IPS-15b (cell line): ENCODE results near the gene NAT14.
"Not testable (repeated sequence)": the region's sequence is repeated elsewhere in the genome, so short reads cannot be mapped to it uniquely, and the experiment has no call there.

ENCODE experiments used
- H3K27me3 ChIP-seq: one replicate; pipeline ENCODE4 v1.6.1; 2013; ENCODE audit warnings: low read length; ENCODE audit not compliant: control insufficient read depth, insufficient read depth
- H3K36me3 ChIP-seq: one replicate; pipeline ENCODE4 v1.6.1; 2013; ENCODE audit warnings: low read length; ENCODE audit not compliant: control insufficient read depth, insufficient read depth
- H3K4me1 ChIP-seq: one replicate; pipeline ENCODE4 v1.6.1; 2013; ENCODE audit warnings: mild to moderate bottlenecking, low read length; ENCODE audit not compliant: control insufficient read depth, insufficient read depth
- H3K4me3 ChIP-seq: one replicate; pipeline ENCODE4 v1.5.1; 2013; ENCODE audit warnings: low read depth, low read length
- H3K9ac ChIP-seq: one replicate; pipeline ENCODE4 v1.6.1; 2013; ENCODE audit warnings: low read depth, mild to moderate bottlenecking, low read length
- H3K9me3 ChIP-seq: one replicate; pipeline ENCODE4 v1.6.1; 2013; ENCODE audit warnings: mild to moderate bottlenecking, low read length; ENCODE audit not compliant: control insufficient read depth, insufficient read depth

The NAT14 gene

GRCh38 chr19:55493052-55493644 is 8.2 kb downstream of the NAT14 start:
- no peaks in the 10 kb centered on the region for H3K27me3 ChIP-seq
- peaks cover 2% of the 10 kb centered on the region for H3K36me3 ChIP-seq
- peaks cover 7% of the 10 kb centered on the region for H3K4me1 ChIP-seq
- H3K9me3 ChIP-seq, result no peaks in the 10 kb centered on the region
- no peak overlapping the region for H3K4me3 ChIP-seq
- H3K9ac ChIP-seq, result no peak overlapping the region

- H3K4me3 ChIP-seq, result no peak overlapping the region
- H3K9ac ChIP-seq, result no peak overlapping the region
- H3K9me3 ChIP-seq, result no peaks in the 10 kb centered on the region
- H3K4me1 ChIP-seq, result peaks cover 5% of the 10 kb centered on the region
- no peaks in the 10 kb centered on the region for H3K27me3 ChIP-seq
- peaks cover 2% of the 10 kb centered on the region for H3K36me3 ChIP-seq
Observed at GRCh38 chr19:55493645-55494171, 8.7 kb downstream of the NAT14 start.

DNA sequence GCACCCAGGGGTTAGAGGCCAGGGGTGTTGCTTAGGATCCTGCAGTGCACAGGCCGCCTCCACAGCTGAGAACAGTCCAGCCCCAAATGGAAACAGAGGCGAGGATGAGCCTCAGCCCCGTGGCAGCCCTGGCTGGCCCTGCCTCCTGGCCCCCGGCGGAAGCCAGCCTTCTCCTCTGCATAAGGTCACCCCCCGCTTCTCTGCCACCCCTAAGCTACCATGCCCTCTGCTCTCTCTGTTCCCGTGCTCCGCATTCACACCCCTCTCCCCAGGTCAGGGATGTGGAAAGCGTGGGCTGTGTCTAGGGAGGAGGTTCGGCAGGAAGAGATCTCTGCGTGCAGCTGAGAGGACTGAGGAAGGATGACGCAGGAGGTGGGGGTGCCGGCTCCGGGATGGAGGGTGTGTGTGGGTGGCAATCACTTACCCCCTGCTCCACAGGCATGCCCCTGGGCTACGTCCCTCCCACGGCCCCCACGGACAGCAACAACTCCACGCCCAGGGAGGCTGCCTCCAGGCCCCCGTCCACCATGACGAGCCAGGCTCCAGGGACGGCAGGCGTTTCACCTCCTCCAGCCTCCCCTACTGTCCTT is 9.3 kb downstream of the NAT14 start:
- Histone ChIP-seq H3K9me3 (no peaks in the 10 kb centered on the region), H3K36me3 (peaks cover 2% of the 10 kb centered on the region), H3K9ac (no peak overlapping the region), H3K27me3 (no peaks in the 10 kb centered on the region), H3K4me1 (peaks cover 5% of the 10 kb centered on the region), H3K4me3 (no peak overlapping the region)

DNA sequence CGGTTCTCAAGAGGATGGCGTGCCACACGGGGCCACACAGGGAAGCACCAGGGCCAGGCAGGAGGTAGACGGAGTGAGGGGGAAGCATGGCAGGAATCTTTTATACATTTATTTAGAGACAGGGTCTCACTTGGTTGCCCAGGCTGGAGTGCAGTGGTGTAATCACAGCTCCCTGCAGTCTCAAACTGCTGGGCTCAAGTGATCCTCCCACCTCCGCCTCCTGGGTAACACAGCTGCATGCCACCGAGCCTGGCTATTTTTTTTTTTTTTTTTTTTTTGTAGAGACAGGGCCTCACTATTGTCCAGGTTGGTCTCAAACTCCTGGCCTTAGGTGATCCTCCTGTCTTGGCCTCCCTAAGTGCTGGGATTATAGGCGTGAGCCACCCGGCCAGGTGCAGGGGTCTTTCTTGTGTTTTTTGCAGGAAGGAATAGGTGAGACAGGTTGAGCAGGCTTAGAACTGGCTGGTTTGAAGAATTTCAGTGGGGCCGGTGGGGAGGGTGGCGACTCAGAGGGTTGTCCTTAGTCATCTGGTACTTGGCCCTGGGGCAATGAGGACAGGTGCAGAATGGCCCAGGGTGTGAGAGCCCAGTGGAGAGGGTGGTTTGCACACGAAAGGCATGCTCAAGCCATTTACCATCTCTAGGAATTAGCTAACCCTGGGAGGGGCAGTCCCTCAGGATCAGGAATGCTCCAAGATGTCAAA is 10.8 kb downstream of the NAT14 start:
- H3K9ac ChIP-seq, result no peak overlapping the region
- H3K4me1 ChIP-seq, result peaks cover 2% of the 10 kb centered on the region
- no peaks in the 10 kb centered on the region for H3K27me3 ChIP-seq
- no peak overlapping the region for H3K4me3 ChIP-seq
- no peaks in the 10 kb centered on the region for H3K9me3 ChIP-seq
- peaks cover 2% of the 10 kb centered on the region for H3K36me3 ChIP-seq

GRCh38 chr19:55496820-55497219 is 11.8 kb downstream of the NAT14 start:
- not testable (repeated sequence) for H3K9ac ChIP-seq, H3K36me3 ChIP-seq, H3K27me3 ChIP-seq, H3K4me3 ChIP-seq, H3K4me1 ChIP-seq, H3K9me3 ChIP-seq

- Histone ChIP-seq H3K9ac (no peak overlapping the region), H3K27me3 (peaks cover 8% of the 10 kb centered on the region), H3K4me1 (peaks cover 2% of the 10 kb centered on the region), H3K36me3 (peaks cover 2% of the 10 kb centered on the region), H3K9me3 (no peaks in the 10 kb centered on the region), H3K4me3 (no peak overlapping the region)
Observed at GRCh38 chr19:55497763-55498162, 12.8 kb downstream of the NAT14 start.

GRCh38 chr19:55498246-55498840 is 13.4 kb downstream of the NAT14 start:
- H3K4me1 ChIP-seq, result peaks cover 2% of the 10 kb centered on the region
- H3K9ac ChIP-seq, result no peak overlapping the region
- H3K36me3 ChIP-seq, result peaks cover 2% of the 10 kb centered on the region
- H3K27me3 ChIP-seq, result peaks cover 12% of the 10 kb centered on the region
- peaks cover 4% of the 10 kb centered on the region for H3K9me3 ChIP-seq
- H3K4me3 ChIP-seq, result no peak overlapping the region

DNA sequence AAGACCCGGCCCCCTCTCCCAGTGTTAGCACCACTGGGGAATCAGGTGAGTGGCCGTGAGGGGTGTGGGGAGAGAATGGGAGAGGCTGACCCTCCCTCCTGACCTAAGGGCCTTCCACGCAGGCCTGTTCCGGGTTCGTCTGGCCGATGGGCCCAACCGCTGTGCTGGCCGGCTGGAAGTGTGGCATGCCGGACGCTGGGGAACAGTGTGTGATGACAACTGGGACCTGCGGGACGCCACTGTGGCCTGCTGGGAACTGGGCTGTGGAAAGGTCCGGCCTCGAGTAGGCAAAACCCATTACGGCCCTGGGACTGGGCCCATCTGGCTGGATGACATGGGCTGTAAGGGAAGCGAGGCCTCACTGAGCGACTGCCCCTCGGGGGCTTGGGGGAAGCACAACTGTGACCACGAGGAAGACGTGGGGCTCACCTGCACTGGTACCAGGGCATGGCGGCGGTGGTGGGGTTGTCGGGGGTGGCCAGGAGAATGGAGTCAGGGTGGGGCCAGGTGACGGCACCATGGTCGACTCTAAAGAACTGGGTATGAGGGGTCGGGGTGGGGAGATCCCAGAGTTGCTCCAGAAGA is 15.5 kb downstream of the NAT14 start:
- H3K27me3 ChIP-seq, result peaks cover 19% of the 10 kb centered on the region
- peaks cover 2% of the 10 kb centered on the region for H3K4me1 ChIP-seq
- H3K4me3 ChIP-seq, result no peak overlapping the region
- H3K36me3 ChIP-seq, result no peaks in the 10 kb centered on the region
- H3K9ac ChIP-seq, result no peak overlapping the region
- peaks cover 4% of the 10 kb centered on the region for H3K9me3 ChIP-seq

- Histone ChIP-seq H3K9me3 (peaks cover 4% of the 10 kb centered on the region), H3K4me3 (no peak overlapping the region), H3K9ac (no peak overlapping the region), H3K27me3 (peaks cover 19% of the 10 kb centered on the region), H3K36me3 (no peaks in the 10 kb centered on the region), H3K4me1 (no peaks in the 10 kb centered on the region)
Observed at GRCh38 chr19:55502197-55502952, 17.4 kb downstream of the NAT14 start.

GRCh38 chr19:55503157-55503501 is 18.1 kb downstream of the NAT14 start:
- peaks cover 4% of the 10 kb centered on the region for H3K9me3 ChIP-seq
- H3K36me3 ChIP-seq, result no peaks in the 10 kb centered on the region
- no peak overlapping the region for H3K4me3 ChIP-seq
- peaks cover 19% of the 10 kb centered on the region for H3K27me3 ChIP-seq
- no peak overlapping the region for H3K9ac ChIP-seq
- H3K4me1 ChIP-seq, result no peaks in the 10 kb centered on the region
